ENCODE measurements around the gene TMEM138. TPM values are rescaled to one million over a fixed set of nuclear protein-coding genes. Genes with fewer than 3 reads are reported as not detected.

The TMEM138 gene
- total RNA-seq, 1 donor from 2014 or later, result 23.3 TPM

DNA sequence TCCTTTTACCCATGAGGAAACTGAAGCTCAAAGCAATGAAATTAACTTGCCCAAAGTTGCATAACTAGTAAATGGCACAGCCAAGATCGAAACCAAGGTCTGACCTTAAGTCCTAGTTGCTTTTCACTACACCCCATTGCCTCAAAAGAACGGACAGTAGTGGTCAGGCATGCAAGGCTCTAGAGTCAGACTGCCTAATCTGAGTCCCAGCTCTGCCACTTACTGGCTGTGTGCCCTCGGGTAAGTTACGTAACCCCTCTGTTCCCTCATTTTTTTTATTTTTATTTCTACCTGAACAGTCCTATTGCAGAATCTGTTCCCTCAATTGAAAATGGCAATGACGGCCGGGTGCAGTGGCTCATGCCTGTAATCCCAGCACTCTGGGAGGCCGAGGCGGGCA is 10.1 kb upstream of the TMEM138 start:
- Mint-ChIP-seq H3K4me3 (ENCODE audit: unreplicated experiment) (no peak overlapping the region), H3K27ac (ENCODE audit: unreplicated experiment) (no peak overlapping the region), H3K36me3 (ENCODE audit: unreplicated experiment) (no peaks in the 10 kb centered on the region), H3K4me1 (ENCODE audit: low read depth, unreplicated experiment) (peaks cover 2% of the 10 kb centered on the region), H3K27me3 (ENCODE audit: unreplicated experiment) (no peaks in the 10 kb centered on the region), H3K9me3 (ENCODE audit: unreplicated experiment) (peaks cover 3% of the 10 kb centered on the region)
- no peak for DNase-seq
- TF ChIP-seq, protein P1, sequence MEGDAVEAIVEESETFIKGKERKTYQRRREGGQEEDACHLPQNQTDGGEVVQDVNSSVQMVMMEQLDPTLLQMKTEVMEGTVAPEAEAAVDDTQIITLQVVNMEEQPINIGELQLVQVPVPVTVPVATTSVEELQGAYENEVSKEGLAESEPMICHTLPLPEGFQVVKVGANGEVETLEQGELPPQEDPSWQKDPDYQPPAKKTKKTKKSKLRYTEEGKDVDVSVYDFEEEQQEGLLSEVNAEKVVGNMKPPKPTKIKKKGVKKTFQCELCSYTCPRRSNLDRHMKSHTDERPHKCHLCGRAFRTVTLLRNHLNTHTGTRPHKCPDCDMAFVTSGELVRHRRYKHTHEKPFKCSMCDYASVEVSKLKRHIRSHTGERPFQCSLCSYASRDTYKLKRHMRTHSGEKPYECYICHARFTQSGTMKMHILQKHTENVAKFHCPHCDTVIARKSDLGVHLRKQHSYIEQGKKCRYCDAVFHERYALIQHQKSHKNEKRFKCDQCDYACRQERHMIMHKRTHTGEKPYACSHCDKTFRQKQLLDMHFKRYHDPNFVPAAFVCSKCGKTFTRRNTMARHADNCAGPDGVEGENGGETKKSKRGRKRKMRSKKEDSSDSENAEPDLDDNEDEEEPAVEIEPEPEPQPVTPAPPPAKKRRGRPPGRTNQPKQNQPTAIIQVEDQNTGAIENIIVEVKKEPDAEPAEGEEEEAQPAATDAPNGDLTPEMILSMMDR (IDR thresholded peaks at IDR 0.05; ENCODE audit: partially characterized antibody, unreplicated experiment), result no peak

DNA sequence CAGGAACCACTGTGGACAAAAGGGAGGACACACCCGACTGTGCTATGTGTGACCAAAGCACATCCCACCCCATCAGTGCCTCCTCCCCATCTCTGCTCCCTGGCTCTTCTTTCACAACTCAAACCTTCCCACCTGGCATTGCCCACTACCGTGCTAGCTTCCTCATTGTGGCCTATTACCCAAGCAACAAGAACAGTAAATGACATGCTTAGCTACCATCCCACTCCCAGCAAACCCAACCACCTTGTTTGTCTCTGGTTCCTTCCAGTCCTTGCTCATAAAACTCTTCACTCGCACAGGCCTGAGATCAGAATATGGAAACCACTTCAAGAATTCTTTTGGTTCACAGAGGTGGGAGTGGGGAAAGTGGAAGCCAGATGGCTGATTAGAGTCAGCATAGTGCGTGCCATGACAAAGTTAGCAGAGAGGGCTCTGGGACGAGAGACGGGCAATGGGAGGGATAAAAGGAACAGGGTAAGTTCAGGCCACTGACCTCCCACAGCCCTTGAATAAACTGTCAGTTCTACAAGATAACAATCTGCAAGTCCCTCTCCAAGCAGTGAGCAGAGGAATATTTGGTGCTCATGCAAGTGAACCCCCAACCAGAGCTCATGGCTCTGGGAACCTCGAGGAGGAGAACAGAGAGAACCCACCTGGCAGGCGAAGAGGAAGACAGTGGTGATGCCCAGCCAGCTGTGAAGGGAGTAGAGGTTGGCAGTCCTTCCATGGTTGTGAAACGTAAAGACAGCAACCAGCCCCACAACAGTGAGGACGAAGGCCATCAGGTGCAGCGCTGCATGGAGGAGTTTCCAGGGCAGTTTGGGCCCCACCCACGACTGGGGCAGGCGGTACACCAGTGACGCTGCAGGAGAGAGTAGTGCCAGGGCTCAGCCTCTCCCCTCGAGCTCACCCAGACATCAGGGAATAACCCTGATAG is 8.8 kb upstream of the TMEM138 start:
- no peaks in the 10 kb centered on the region for H3K4me1 Mint-ChIP-seq (ENCODE audit: low read depth, unreplicated experiment)
- no peaks in the 10 kb centered on the region for H3K36me3 Mint-ChIP-seq (ENCODE audit: unreplicated experiment)
- H3K27ac Mint-ChIP-seq (ENCODE audit: unreplicated experiment), result no peak overlapping the region
- peaks cover 3% of the 10 kb centered on the region for H3K9me3 Mint-ChIP-seq (ENCODE audit: unreplicated experiment)
- H3K27me3 Mint-ChIP-seq (ENCODE audit: unreplicated experiment), result no peaks in the 10 kb centered on the region
- TF ChIP-seq, protein P1 (IDR thresholded peaks at IDR 0.05; ENCODE audit: partially characterized antibody, unreplicated experiment), result no peak
- DNase-seq, result no peak
- H3K4me3 Mint-ChIP-seq (ENCODE audit: unreplicated experiment), result no peak overlapping the region

DNA sequence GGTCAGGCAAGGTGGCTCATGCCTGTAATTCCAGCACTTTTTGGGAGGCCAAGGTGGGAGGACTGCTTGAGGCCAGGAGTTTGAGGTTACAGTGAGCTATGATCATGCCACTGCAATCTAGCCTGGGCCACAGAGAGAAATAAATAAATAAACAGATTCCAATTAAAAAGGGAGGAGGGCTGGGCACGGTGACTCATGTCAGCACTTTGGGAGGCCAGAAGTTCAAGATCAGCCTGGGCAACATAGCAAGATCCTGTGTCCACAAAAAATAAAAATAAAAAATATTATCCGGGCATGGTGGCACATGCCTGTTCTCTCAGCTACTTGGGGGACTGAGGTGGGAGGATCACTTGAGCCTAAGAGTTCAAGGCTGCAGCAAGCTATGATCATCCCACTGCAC is 8.0 kb upstream of the TMEM138 start:
- TF ChIP-seq, protein P1 (IDR thresholded peaks at IDR 0.05; ENCODE audit: partially characterized antibody, unreplicated experiment), result no peak
- no peak overlapping the region for H3K27ac Mint-ChIP-seq (ENCODE audit: unreplicated experiment)
- H3K9me3 Mint-ChIP-seq (ENCODE audit: unreplicated experiment), result peaks cover 3% of the 10 kb centered on the region
- no peaks in the 10 kb centered on the region for H3K36me3 Mint-ChIP-seq (ENCODE audit: unreplicated experiment)
- no peak for DNase-seq
- no peaks in the 10 kb centered on the region for H3K27me3 Mint-ChIP-seq (ENCODE audit: unreplicated experiment)
- H3K4me3 Mint-ChIP-seq (ENCODE audit: unreplicated experiment), result no peak overlapping the region
- no peaks in the 10 kb centered on the region for H3K4me1 Mint-ChIP-seq (ENCODE audit: low read depth, unreplicated experiment)

DNA sequence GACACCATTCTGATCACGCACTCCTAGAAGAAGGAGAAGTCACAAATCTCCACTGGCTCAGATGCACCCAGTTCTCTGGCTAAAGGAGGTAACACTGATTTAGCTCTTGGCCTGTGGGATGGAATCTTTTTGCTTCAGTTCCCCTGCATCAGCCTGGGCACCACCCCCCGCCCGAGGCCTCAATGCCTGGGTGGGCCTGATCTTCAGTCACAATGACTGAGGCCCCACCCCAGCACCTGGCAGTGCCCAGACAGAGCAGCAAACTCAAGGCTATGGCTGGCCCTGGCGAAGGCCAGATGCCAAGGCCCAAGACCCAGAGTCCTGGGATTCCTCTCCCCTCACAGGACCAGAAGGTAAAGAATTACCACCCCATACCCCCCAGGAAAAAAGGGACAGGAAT is 5.5 kb upstream of the TMEM138 start:
- H3K4me3 Mint-ChIP-seq (ENCODE audit: unreplicated experiment), result no peak overlapping the region
- peaks cover 7% of the 10 kb centered on the region for H3K9me3 Mint-ChIP-seq (ENCODE audit: unreplicated experiment)
- no peak overlapping the region for H3K27ac Mint-ChIP-seq (ENCODE audit: unreplicated experiment)
- TF ChIP-seq, protein P1 (IDR thresholded peaks at IDR 0.05; ENCODE audit: partially characterized antibody, unreplicated experiment), result no peak
- no peaks in the 10 kb centered on the region for H3K27me3 Mint-ChIP-seq (ENCODE audit: unreplicated experiment)
- H3K4me1 Mint-ChIP-seq (ENCODE audit: low read depth, unreplicated experiment), result peaks cover 3% of the 10 kb centered on the region
- DNase-seq, result no peak
- H3K36me3 Mint-ChIP-seq (ENCODE audit: unreplicated experiment), result no peaks in the 10 kb centered on the region

DNA sequence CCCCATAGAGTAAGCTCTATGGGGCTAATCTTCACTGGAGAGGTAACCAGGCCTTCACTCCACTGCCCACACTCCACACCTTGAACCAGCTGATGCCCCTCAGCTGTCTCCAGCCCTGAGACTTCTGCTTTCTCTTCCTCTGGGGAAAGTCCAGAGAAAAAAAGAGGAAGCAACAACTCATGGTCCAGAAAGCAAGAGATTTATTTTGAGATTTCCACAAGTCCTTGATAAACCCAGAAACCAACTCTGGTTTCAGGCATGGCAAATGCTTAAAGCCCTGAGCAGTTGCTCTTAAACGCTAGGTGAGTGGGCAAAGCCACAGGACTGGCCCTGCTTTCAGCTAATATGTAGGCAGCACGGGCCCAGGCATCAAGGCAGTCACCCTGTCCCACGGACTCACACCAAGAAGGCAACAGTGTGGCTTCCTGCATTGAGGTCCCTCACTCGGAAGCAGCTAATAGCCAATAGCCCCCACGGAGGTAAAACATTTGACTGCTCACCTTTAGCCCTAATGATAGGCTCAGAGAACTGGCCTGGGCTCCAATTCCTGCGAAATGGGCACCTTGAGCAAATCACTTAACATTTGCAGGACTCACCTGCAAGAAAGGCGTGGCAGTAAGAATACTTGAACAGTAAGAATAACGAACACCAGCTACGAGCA is 4.8 kb upstream of the TMEM138 start:
- no peak overlapping the region for H3K27ac Mint-ChIP-seq (ENCODE audit: unreplicated experiment)
- no peaks in the 10 kb centered on the region for H3K27me3 Mint-ChIP-seq (ENCODE audit: unreplicated experiment)
- no peak for DNase-seq
- H3K4me1 Mint-ChIP-seq (ENCODE audit: low read depth, unreplicated experiment), result peaks cover 3% of the 10 kb centered on the region
- TF ChIP-seq, protein P1 (IDR thresholded peaks at IDR 0.05; ENCODE audit: partially characterized antibody, unreplicated experiment), result no peak
- H3K9me3 Mint-ChIP-seq (ENCODE audit: unreplicated experiment), result peaks cover 8% of the 10 kb centered on the region
- H3K4me3 Mint-ChIP-seq (ENCODE audit: unreplicated experiment), result no peak overlapping the region
- no peaks in the 10 kb centered on the region for H3K36me3 Mint-ChIP-seq (ENCODE audit: unreplicated experiment)

Measured in glutamatergic neuron (in vitro differentiated cells).